Stimulated activated CD4-positive, alpha-beta T cell treated with anti-CD3 and anti-CD28 coated beads, Interleukin-2, amount 100 ng/mL, for 24 hours (primary cell): Measurements from ENCODE around the gene CLASP1.
"Not testable (repeated sequence)": the region's sequence is repeated elsewhere in the genome, so short reads cannot be mapped to it uniquely, and the experiment has no call there.

Experiments
- DNase-seq, 2 donors: peaks; one replicate each; pipeline ENCODE4 v3.0.0-alpha.2; 2020

The CLASP1 gene

GRCh38 chr2:121649149-121649595 lies at the start of gene CLASP1:
CLASP1 (minus strand) TSS chr2:121649462; CDS start chr2:121605895, 43,567 bp downstream.
- DNase-seq: no peak

GRCh38 chr2:121698318-121698930 lies 49.2 kb upstream of the CLASP1 start:
- DNase-seq: no peak

GRCh38 chr2:121697108-121697631 lies 47.9 kb upstream of the CLASP1 start:
- no peak for DNase-seq

- no peak for DNase-seq
Observed at GRCh38 chr2:121696410-121696930, 47.2 kb upstream of the CLASP1 start.

- no peak for DNase-seq
Observed at GRCh38 chr2:121695171-121695451, 45.8 kb upstream of the CLASP1 start.

- no peak for DNase-seq
Observed at GRCh38 chr2:121694398-121695170, 45.3 kb upstream of the CLASP1 start.

- not testable (repeated sequence) for DNase-seq
Observed at GRCh38 chr2:121690572-121690971, 41.3 kb upstream of the CLASP1 start.

GRCh38 chr2:121690095-121690494 lies 40.8 kb upstream of the CLASP1 start:
- DNase-seq: no peak

GRCh38 chr2:121689356-121689755 lies 40.1 kb upstream of the CLASP1 start:
- no peak for DNase-seq

- DNase-seq: no peak
Observed at GRCh38 chr2:121688820-121689219, 39.6 kb upstream of the CLASP1 start.

GRCh38 chr2:121686902-121687301 lies 37.6 kb upstream of the CLASP1 start:
- no peak for DNase-seq

GRCh38 chr2:121686218-121686617 lies 37.0 kb upstream of the CLASP1 start:
- no peak for DNase-seq

GRCh38 chr2:121682396-121683298 lies 33.4 kb upstream of the CLASP1 start:
- no peak for DNase-seq

GRCh38 chr2:121677855-121678254 lies 28.6 kb upstream of the CLASP1 start:
- DNase-seq: no peak

- DNase-seq: not testable (repeated sequence)
Observed at GRCh38 chr2:121671621-121672020, 22.4 kb upstream of the CLASP1 start.

- DNase-seq: no peak
Observed at GRCh38 chr2:121670181-121670580, 20.9 kb upstream of the CLASP1 start.

GRCh38 chr2:121667618-121668017 lies 18.4 kb upstream of the CLASP1 start:
- no peak for DNase-seq

- no peak for DNase-seq
Observed at GRCh38 chr2:121666042-121666441, 16.8 kb upstream of the CLASP1 start.

GRCh38 chr2:121665504-121665903 lies 16.2 kb upstream of the CLASP1 start:
- no peak for DNase-seq

GRCh38 chr2:121664713-121665112 lies 15.5 kb upstream of the CLASP1 start:
- DNase-seq: no peak

GRCh38 chr2:121664086-121664485 lies 14.8 kb upstream of the CLASP1 start:
- no peak for DNase-seq

- no peak for DNase-seq
Observed at GRCh38 chr2:121663434-121663833, 14.2 kb upstream of the CLASP1 start.

- DNase-seq: no peak
Observed at GRCh38 chr2:121662656-121663055, 13.4 kb upstream of the CLASP1 start.
